OCI-LY7 (cell line): ENCODE data around the gene IRX5. TPM values are rescaled to one million over a fixed set of nuclear protein-coding genes. Genes with fewer than 3 reads are reported as not detected.

Source experiments
- BruUV-seq: library from RNA; stranded (reverse); fragments of 400-500 nt; replicated peaks from 2 replicates; lab custom pipeline; 2021; lab: Mats Ljungman, UMichigan
- CTCF ChIA-PET: fragments of 300-600 bp; sonication (Branson Sonifier 250); formaldehyde crosslinking; loops from one replicate; lab custom pipeline; 2022; ENCODE audit warnings: antibody characterized with exemption; ENCODE audit not compliant: unreplicated experiment; lab: Charles Lee
- POLR2A ChIA-PET: fragments of 300-600 bp; sonication (Branson Sonifier 250); formaldehyde crosslinking; loops from one replicate; lab custom pipeline; 2022; ENCODE audit warnings: antibody characterized with exemption; lab: Charles Lee
- DNase-seq: peaks from one replicate; pipeline ENCODE4 v3.0.0-alpha.2; 2015; ENCODE audit warnings: low spot score
- H2AFZ ChIP-seq: fragments of 200-600 bp; sonication (generic), shearing (Covaris generic); 2 replicates; pipeline ENCODE4 v1.6.1; 2014; ENCODE audit warnings: mild to moderate bottlenecking, antibody characterized with exemption, low read length, moderate library complexity
- H3K27ac ChIP-seq: fragments of 200-600 bp; sonication (generic); 2 replicates; pipeline ENCODE4 v1.5.1; 2014; ENCODE audit warnings: mixed run types, low read depth, mild to moderate bottlenecking, moderate library complexity, low read length, inconsistent platforms; ENCODE audit not compliant: poor library complexity, severe bottlenecking
- H3K36me3 ChIP-seq: fragments of 200-600 bp; sonication (generic); 2 replicates; pipeline ENCODE4 v1.6.1; 2014; ENCODE audit warnings: mild to moderate bottlenecking, antibody characterized with exemption, low read length, moderate library complexity, mixed read lengths; ENCODE audit not compliant: insufficient read depth
- H3K4me1 ChIP-seq: fragments of 200-600 bp; sonication (generic); 2 replicates; pipeline ENCODE4 v1.5.1; 2014; ENCODE audit warnings: mild to moderate bottlenecking, low read length; ENCODE audit not compliant: insufficient read depth, poor library complexity, severe bottlenecking
- H3K4me2 ChIP-seq: fragments of 200-600 bp; sonication (generic); 2 replicates; pipeline ENCODE4 v1.6.1; 2014; ENCODE audit warnings: mild to moderate bottlenecking, low read length
- H3K4me3 ChIP-seq: fragments of 200-600 bp; sonication (generic); 2 replicates; pipeline ENCODE4 v1.5.1; 2014; ENCODE audit warnings: mild to moderate bottlenecking, low read depth, low read length; ENCODE audit not compliant: poor library complexity, severe bottlenecking
- H3K79me2 ChIP-seq: fragments of 200-600 bp; sonication (generic); 2 replicates; pipeline ENCODE4 v1.6.1; 2016; ENCODE audit warnings: low read depth, mild to moderate bottlenecking, low read length, moderate library complexity, mixed read lengths; ENCODE audit not compliant: insufficient read depth
- H3K9me2 ChIP-seq: fragments of 200-600 bp; sonication (generic); 2 replicates; pipeline ENCODE4 v1.6.1; 2016; ENCODE audit warnings: mild to moderate bottlenecking, low read length, mixed read lengths; ENCODE audit not compliant: insufficient read depth
- H3K9me3 ChIP-seq: fragments of 200-600 bp; sonication (generic); 2 replicates; pipeline ENCODE4 v1.6.1; 2014; ENCODE audit warnings: mild to moderate bottlenecking, mixed run types, low read length, mixed read lengths
- H4K20me1 ChIP-seq: fragments of 200-600 bp; sonication (generic); 2 replicates; pipeline ENCODE4 v1.6.1; 2014; ENCODE audit warnings: mild to moderate bottlenecking, antibody characterized with exemption, low read length, moderate library complexity, mixed read lengths; ENCODE audit not compliant: insufficient read depth
- CTCF ChIP-seq: fragments of 200-600 bp; sonication (generic); conservative IDR thresholded peaks from 2 replicates; pipeline ENCODE4 v1.5.1; 2014; ENCODE audit warnings: mild to moderate bottlenecking, antibody characterized with exemption, low read length, moderate library complexity, mixed read lengths
- EZH2phosphoT487 ChIP-seq: fragments of 200-600 bp; sonication (generic); IDR thresholded peaks from 2 replicates; pipeline ENCODE4 v1.6.1; 2018; ENCODE audit warnings: low read depth, borderline replicate concordance, mild to moderate bottlenecking, mixed run types, antibody characterized with exemption, low read length, moderate library complexity, mixed read lengths
- intact Hi-C: fragments of 100-400 bp; cut with micrococcal nuclease; formaldehyde crosslinking; loops from one replicate; pipeline ENCODE4 v1.10.0; 2022; ENCODE audit not compliant: unreplicated experiment
- total RNA-seq, 2 experiments: library from RNA; depleted of rRNA in 1 of 2; stranded (reverse); fragments of >200 nt in 1 of 2; shearing (Covaris generic) in 1 of 2; gene quantifications; 2 replicates each; pipeline ENCODE4 v1.2.3, GENCODE V29; 2014 to 2022

IRX5 gene
- total RNA-seq, 2 experiments from 2014 or later, result 5.1 to 5.9 TPM

- Histone ChIP-seq H3K79me2 (peaks cover 52% of the 10 kb centered on the region), H3K9me3 (no peaks in the 10 kb centered on the region), H4K20me1 (peaks cover 21% of the 10 kb centered on the region), H3K4me1 (peaks cover 38% of the 10 kb centered on the region), H3K36me3 (peaks cover 9% of the 10 kb centered on the region; the same call in 1 of the 2 replicates), H2AFZ (no peak overlapping the region), H3K4me2 (peak overlapping the region; percentile 54), H3K4me3 (peak overlapping the region; percentile 91), H3K9me2 (no peaks in the 10 kb centered on the region), H3K27ac (peak overlapping the region; percentile 80)
- TF ChIP-seq EZH2phosphoT487, result no peak
- no peak for TF ChIP-seq CTCF
- peak; percentile 85 for DNase-seq
- POLR2A ChIA-PET, result interaction anchor here (1.0 to 2.1 kb wide), 3 partner anchors 12 to 56 kb away, joined by 4 to 9 read pairs (median 6); no protein-coding TSS in a partner anchor
- CTCF ChIA-PET, result no interaction called here
- BruUV-seq, result no TSS peak
- intact Hi-C loops, result loop anchor here (1.0 to 10.0 kb wide), 5 partner anchors 30 to 1864 kb away; partner anchors contain the start of genes FTO and RPGRIP1L
Measured at GRCh38 chr16:54928411-54929089, 2.1 kb upstream of the IRX5 start.

GRCh38 chr16:54929090-54930004, 1.3 kb upstream of the IRX5 start:
- peak; percentile 68 for TF ChIP-seq CTCF
- TF ChIP-seq EZH2phosphoT487, result no peak
- peak overlapping the region; percentile 63 for H2AFZ ChIP-seq
- no TSS peak for BruUV-seq
- ChIA-PET POLR2A (interaction anchor here (0.6 to 1.8 kb wide), 4 partner anchors 32 to 341 kb away, joined by 3 to 6 read pairs (median 4); no protein-coding TSS in a partner anchor), CTCF (no interaction called here)
- peaks cover 5% of the 10 kb centered on the region; the same call in 1 of the 2 replicates for H3K36me3 ChIP-seq
- intact Hi-C loops, result loop anchor here (1.0 to 10.0 kb wide), 5 partner anchors 31 to 1865 kb away; partner anchors contain the start of genes FTO and RPGRIP1L
- H4K20me1 ChIP-seq, result peaks cover 21% of the 10 kb centered on the region
- DNase-seq, result peak; percentile 99
- peak overlapping the region; percentile 79 for H3K4me2 ChIP-seq
- H3K9me3 ChIP-seq, result no peaks in the 10 kb centered on the region
- peaks cover 44% of the 10 kb centered on the region for H3K79me2 ChIP-seq
- peaks cover 30% of the 10 kb centered on the region for H3K4me1 ChIP-seq
- H3K9me2 ChIP-seq, result no peaks in the 10 kb centered on the region
- peak overlapping the region; percentile 91 for H3K4me3 ChIP-seq
- H3K27ac ChIP-seq, result peak overlapping the region; percentile 80
